Neural cell (in vitro differentiated cells): Measurements from ENCODE around the gene C4BPB.

Experiments
- EP300 ChIP-seq: fragments of 450-650 bp; conservative IDR thresholded peaks from 2 replicates; pipeline ENCODE4 v1.6.1; 2014; ENCODE audit warnings: antibody characterized with exemption, mild to moderate bottlenecking, moderate library complexity; ENCODE audit not compliant: poor library complexity, severe bottlenecking
- EZH2 ChIP-seq: fragments of 200-600, 300-800 bp; shearing (Covaris generic), sonication (generic); IDR thresholded peaks from 2 replicates; pipeline ENCODE4 v1.6.1; 2014; ENCODE audit warnings: antibody characterized with exemption, low read length, borderline replicate concordance, mild to moderate bottlenecking; ENCODE audit not compliant: insufficient read depth, poor library complexity, severe bottlenecking
- MXI1 ChIP-seq: fragments of 450-650 bp; conservative IDR thresholded peaks from 2 replicates; pipeline ENCODE4 v1.6.1; 2014; ENCODE audit warnings: antibody characterized with exemption, mild to moderate bottlenecking; ENCODE audit not compliant: poor library complexity, severe bottlenecking
- POLR2AphosphoS5 ChIP-seq: IDR thresholded peaks from 2 replicates; pipeline ENCODE4 v1.6.1; 2012
- RAD21 ChIP-seq: fragments of 450-650 bp; conservative IDR thresholded peaks from 2 replicates; pipeline ENCODE4 v1.6.1; 2014; ENCODE audit warnings: antibody characterized with exemption, mild to moderate bottlenecking, moderate library complexity
- TF ChIP-seq, protein P1 (sequence below): fragments of 450-650 bp; IDR thresholded peaks from 2 replicates; pipeline ENCODE4 v1.5.1; 2014; ENCODE audit warnings: antibody characterized with exemption, mild to moderate bottlenecking, moderate library complexity; ENCODE audit not compliant: poor library complexity, severe bottlenecking
- TF ChIP-seq, protein P2 (sequence below): IDR thresholded peaks from 2 replicates; pipeline ENCODE4 v1.6.1; 2012; ENCODE audit warnings: borderline replicate concordance

DNA sequence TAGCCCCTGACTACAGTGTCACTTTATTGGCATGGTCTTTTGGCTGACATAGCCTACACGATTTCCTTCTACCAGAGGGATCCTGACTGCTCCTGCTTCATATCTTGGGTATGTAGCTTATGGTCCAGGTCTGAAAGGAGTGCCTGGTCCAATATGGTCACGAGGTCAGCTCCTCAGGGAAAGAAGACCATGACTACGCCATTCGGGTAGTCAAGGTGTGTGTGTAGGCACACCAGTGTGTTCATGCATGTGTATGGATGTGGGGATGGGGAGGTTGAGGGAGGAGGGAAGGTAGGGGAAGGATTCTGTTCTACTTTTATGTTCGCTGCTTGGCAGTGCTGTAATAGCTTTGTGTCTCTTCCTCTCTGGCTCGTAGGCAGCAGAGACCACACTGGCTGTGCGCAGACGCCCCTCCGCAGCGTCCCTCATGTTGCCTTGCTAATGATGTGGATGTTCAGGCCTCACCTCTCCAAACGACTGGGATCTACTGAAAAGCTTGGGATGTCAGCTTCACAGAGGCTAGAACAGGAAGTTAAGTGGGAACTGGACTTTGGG, 10.0 kb upstream of the C4BPB start:
- TF ChIP-seq, protein P1, sequence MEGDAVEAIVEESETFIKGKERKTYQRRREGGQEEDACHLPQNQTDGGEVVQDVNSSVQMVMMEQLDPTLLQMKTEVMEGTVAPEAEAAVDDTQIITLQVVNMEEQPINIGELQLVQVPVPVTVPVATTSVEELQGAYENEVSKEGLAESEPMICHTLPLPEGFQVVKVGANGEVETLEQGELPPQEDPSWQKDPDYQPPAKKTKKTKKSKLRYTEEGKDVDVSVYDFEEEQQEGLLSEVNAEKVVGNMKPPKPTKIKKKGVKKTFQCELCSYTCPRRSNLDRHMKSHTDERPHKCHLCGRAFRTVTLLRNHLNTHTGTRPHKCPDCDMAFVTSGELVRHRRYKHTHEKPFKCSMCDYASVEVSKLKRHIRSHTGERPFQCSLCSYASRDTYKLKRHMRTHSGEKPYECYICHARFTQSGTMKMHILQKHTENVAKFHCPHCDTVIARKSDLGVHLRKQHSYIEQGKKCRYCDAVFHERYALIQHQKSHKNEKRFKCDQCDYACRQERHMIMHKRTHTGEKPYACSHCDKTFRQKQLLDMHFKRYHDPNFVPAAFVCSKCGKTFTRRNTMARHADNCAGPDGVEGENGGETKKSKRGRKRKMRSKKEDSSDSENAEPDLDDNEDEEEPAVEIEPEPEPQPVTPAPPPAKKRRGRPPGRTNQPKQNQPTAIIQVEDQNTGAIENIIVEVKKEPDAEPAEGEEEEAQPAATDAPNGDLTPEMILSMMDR: no peak
- no peak for TF ChIP-seq EP300
- no peak for TF ChIP-seq EZH2
- TF ChIP-seq RAD21: no peak
- no peak for TF ChIP-seq MXI1
- TF ChIP-seq, protein P2, sequence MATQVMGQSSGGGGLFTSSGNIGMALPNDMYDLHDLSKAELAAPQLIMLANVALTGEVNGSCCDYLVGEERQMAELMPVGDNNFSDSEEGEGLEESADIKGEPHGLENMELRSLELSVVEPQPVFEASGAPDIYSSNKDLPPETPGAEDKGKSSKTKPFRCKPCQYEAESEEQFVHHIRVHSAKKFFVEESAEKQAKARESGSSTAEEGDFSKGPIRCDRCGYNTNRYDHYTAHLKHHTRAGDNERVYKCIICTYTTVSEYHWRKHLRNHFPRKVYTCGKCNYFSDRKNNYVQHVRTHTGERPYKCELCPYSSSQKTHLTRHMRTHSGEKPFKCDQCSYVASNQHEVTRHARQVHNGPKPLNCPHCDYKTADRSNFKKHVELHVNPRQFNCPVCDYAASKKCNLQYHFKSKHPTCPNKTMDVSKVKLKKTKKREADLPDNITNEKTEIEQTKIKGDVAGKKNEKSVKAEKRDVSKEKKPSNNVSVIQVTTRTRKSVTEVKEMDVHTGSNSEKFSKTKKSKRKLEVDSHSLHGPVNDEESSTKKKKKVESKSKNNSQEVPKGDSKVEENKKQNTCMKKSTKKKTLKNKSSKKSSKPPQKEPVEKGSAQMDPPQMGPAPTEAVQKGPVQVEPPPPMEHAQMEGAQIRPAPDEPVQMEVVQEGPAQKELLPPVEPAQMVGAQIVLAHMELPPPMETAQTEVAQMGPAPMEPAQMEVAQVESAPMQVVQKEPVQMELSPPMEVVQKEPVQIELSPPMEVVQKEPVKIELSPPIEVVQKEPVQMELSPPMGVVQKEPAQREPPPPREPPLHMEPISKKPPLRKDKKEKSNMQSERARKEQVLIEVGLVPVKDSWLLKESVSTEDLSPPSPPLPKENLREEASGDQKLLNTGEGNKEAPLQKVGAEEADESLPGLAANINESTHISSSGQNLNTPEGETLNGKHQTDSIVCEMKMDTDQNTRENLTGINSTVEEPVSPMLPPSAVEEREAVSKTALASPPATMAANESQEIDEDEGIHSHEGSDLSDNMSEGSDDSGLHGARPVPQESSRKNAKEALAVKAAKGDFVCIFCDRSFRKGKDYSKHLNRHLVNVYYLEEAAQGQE: no peak
- no peak for TF ChIP-seq POLR2AphosphoS5
